ENCODE data around the gene IGFL3. TPM values are rescaled to one million over a fixed set of nuclear protein-coding genes. Genes with fewer than 3 reads are reported as not detected.

The IGFL3 gene
- polyA plus RNA-seq, 1 donor from 2014 or later, result not detected

DNA sequence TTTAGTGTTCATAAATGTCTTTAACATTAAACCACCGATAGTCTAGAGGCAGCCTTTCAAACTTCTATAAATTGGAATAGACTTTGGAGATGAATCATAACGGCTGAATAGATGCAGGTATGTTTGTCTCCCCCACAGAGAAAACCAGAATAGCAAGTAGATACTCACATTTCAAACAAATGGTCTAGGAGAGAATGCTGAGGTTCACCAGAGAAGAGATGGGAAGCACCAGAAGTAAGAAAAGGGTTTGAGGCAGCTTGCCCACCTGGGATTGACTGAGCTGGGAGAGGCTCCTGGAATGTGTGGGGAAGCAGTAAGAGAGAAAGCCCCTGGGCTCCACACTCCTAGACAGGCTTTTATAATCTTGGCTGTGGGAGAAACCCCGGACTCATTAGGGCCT is 6.4 kb downstream of the IGFL3 start:
- no peak overlapping the region for H3K4me2 ChIP-seq (ENCODE audit: low read length)
- TF ChIP-seq SMC3 (conservative IDR thresholded peaks at IDR 0.05; ENCODE audit: poor library complexity), result no peak
- TF ChIP-seq, protein P1, sequence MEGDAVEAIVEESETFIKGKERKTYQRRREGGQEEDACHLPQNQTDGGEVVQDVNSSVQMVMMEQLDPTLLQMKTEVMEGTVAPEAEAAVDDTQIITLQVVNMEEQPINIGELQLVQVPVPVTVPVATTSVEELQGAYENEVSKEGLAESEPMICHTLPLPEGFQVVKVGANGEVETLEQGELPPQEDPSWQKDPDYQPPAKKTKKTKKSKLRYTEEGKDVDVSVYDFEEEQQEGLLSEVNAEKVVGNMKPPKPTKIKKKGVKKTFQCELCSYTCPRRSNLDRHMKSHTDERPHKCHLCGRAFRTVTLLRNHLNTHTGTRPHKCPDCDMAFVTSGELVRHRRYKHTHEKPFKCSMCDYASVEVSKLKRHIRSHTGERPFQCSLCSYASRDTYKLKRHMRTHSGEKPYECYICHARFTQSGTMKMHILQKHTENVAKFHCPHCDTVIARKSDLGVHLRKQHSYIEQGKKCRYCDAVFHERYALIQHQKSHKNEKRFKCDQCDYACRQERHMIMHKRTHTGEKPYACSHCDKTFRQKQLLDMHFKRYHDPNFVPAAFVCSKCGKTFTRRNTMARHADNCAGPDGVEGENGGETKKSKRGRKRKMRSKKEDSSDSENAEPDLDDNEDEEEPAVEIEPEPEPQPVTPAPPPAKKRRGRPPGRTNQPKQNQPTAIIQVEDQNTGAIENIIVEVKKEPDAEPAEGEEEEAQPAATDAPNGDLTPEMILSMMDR (IDR thresholded peaks at IDR 0.05; ENCODE audit: poor library complexity, severe bottlenecking), result no peak
- no peak for TF ChIP-seq POLR2AphosphoS5 (IDR thresholded peaks at IDR 0.05)
- no peak for TF ChIP-seq EZH2 (IDR thresholded peaks at IDR 0.05; ENCODE audit: borderline replicate concordance, insufficient read depth, low read length, poor library complexity, severe bottlenecking)
- TF ChIP-seq, protein P2, sequence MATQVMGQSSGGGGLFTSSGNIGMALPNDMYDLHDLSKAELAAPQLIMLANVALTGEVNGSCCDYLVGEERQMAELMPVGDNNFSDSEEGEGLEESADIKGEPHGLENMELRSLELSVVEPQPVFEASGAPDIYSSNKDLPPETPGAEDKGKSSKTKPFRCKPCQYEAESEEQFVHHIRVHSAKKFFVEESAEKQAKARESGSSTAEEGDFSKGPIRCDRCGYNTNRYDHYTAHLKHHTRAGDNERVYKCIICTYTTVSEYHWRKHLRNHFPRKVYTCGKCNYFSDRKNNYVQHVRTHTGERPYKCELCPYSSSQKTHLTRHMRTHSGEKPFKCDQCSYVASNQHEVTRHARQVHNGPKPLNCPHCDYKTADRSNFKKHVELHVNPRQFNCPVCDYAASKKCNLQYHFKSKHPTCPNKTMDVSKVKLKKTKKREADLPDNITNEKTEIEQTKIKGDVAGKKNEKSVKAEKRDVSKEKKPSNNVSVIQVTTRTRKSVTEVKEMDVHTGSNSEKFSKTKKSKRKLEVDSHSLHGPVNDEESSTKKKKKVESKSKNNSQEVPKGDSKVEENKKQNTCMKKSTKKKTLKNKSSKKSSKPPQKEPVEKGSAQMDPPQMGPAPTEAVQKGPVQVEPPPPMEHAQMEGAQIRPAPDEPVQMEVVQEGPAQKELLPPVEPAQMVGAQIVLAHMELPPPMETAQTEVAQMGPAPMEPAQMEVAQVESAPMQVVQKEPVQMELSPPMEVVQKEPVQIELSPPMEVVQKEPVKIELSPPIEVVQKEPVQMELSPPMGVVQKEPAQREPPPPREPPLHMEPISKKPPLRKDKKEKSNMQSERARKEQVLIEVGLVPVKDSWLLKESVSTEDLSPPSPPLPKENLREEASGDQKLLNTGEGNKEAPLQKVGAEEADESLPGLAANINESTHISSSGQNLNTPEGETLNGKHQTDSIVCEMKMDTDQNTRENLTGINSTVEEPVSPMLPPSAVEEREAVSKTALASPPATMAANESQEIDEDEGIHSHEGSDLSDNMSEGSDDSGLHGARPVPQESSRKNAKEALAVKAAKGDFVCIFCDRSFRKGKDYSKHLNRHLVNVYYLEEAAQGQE (IDR thresholded peaks at IDR 0.05; ENCODE audit: borderline replicate concordance), result no peak
- no peak for TF ChIP-seq MXI1 (conservative IDR thresholded peaks at IDR 0.05; ENCODE audit: poor library complexity, severe bottlenecking)
- TF ChIP-seq TAF1 (IDR thresholded peaks at IDR 0.05; ENCODE audit: low read depth), result no peak
- no peak for TF ChIP-seq RAD21 (conservative IDR thresholded peaks at IDR 0.05)
- no peak for TF ChIP-seq EP300 (conservative IDR thresholded peaks at IDR 0.05; ENCODE audit: poor library complexity, severe bottlenecking)

DNA sequence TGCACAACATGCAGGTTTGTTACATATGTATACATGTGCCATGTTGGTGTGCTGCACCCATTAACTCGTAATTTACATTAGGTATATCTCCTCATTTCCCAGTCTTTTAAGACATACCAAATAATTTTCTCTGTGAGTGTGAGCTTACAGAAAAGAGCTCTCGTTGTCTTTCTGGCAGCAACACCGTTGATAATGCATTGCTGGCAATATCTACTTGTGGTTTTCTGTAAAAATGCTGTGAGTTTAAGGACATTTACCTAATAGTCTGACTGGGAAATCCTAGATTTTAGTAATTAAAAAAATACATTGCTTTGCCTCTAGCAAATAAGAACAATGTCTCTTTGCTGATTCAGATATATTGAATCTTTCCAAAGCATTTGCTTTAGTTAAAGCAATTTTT is 8.4 kb downstream of the IGFL3 start:
- H3K27ac ChIP-seq (ENCODE audit: low read length), result no peak overlapping the region
- TF ChIP-seq MXI1 (conservative IDR thresholded peaks at IDR 0.05; ENCODE audit: poor library complexity, severe bottlenecking), result no peak
- no peak for TF ChIP-seq POLR2AphosphoS5 (IDR thresholded peaks at IDR 0.05)
- no peak for TF ChIP-seq TAF1 (IDR thresholded peaks at IDR 0.05; ENCODE audit: low read depth)
- no peak for TF ChIP-seq EZH2 (IDR thresholded peaks at IDR 0.05; ENCODE audit: borderline replicate concordance, insufficient read depth, low read length, poor library complexity, severe bottlenecking)
- TF ChIP-seq EP300 (conservative IDR thresholded peaks at IDR 0.05; ENCODE audit: poor library complexity, severe bottlenecking), result no peak
- TF ChIP-seq, protein P2 (IDR thresholded peaks at IDR 0.05; ENCODE audit: borderline replicate concordance), result no peak
- TF ChIP-seq SMC3 (conservative IDR thresholded peaks at IDR 0.05; ENCODE audit: poor library complexity), result no peak
- TF ChIP-seq, protein P1 (IDR thresholded peaks at IDR 0.05; ENCODE audit: poor library complexity, severe bottlenecking), result no peak
- H3F3A ChIP-seq (ENCODE audit: insufficient read depth, low read length, poor library complexity, severe bottlenecking), result no peaks in the 10 kb centered on the region
- H3K4me3 ChIP-seq (ENCODE audit: low read length), result no peak overlapping the region
- no peak overlapping the region for H3K4me2 ChIP-seq (ENCODE audit: low read length)
- H3K9ac ChIP-seq (ENCODE audit: low read length), result no peak overlapping the region
- no peaks in the 10 kb centered on the region for H3K36me3 ChIP-seq (ENCODE audit: insufficient read depth, low read length)
- no peaks in the 10 kb centered on the region for H3K79me2 ChIP-seq (replicated peaks; ENCODE audit: insufficient read depth, low read length)
- H4K20me1 ChIP-seq (ENCODE audit: insufficient read depth), result no peaks in the 10 kb centered on the region
- H3K9me2 ChIP-seq (ENCODE audit: insufficient read depth, low read length), result no peaks in the 10 kb centered on the region
- H3K9me3 ChIP-seq (ENCODE audit: low read length), result no peaks in the 10 kb centered on the region
- H3K27me3 ChIP-seq (ENCODE audit: insufficient read depth, low read depth, low read length), result no peaks in the 10 kb centered on the region
- H2AFZ ChIP-seq (ENCODE audit: low read depth, low read length), result no peak overlapping the region

More for the DNA sequence above, 6.4 kb downstream of the IGFL3 start:
- Histone ChIP-seq H3K27me3 (ENCODE audit: insufficient read depth, low read depth, low read length) (no peaks in the 10 kb centered on the region), H3K79me2 (replicated peaks; ENCODE audit: insufficient read depth, low read length) (no peaks in the 10 kb centered on the region), H3K27ac (ENCODE audit: low read length) (no peak overlapping the region), H3K9ac (ENCODE audit: low read length) (no peak overlapping the region), H3K9me2 (ENCODE audit: insufficient read depth, low read length) (no peaks in the 10 kb centered on the region), H3F3A (ENCODE audit: insufficient read depth, low read length, poor library complexity, severe bottlenecking) (no peaks in the 10 kb centered on the region), H3K9me3 (ENCODE audit: low read length) (no peaks in the 10 kb centered on the region), H4K20me1 (ENCODE audit: insufficient read depth) (no peaks in the 10 kb centered on the region), H3K4me3 (ENCODE audit: low read length) (no peak overlapping the region), H3K36me3 (ENCODE audit: insufficient read depth, low read length) (no peaks in the 10 kb centered on the region), H2AFZ (ENCODE audit: low read depth, low read length) (no peak overlapping the region)
